HuH-7.5 (cell line): ENCODE data around the gene PTPRCAP.
"Not testable (repeated sequence)": the region's sequence is repeated elsewhere in the genome, so short reads cannot be mapped to it uniquely, and the experiment has no call there.

Source experiments
- DNase-seq: peaks from one replicate; pipeline ENCODE4 v3.0.0; 2011; ENCODE audit warnings: low spot score

Gene PTPRCAP

GRCh38 chr11:67437082-67437808, at the start of gene PTPRCAP:
PTPRCAP (minus strand) TSS chr11:67437682; CDS start chr11:67437619, 63 bp downstream.
- DNase-seq: no peak

- no peak for DNase-seq
Measured at GRCh38 chr11:67486481-67487195, 49.2 kb upstream of the PTPRCAP start.

GRCh38 chr11:67485873-67486361, 48.4 kb upstream of the PTPRCAP start:
- DNase-seq: not testable (repeated sequence)

- DNase-seq: no peak
Measured at GRCh38 chr11:67484847-67485311, 47.4 kb upstream of the PTPRCAP start.

GRCh38 chr11:67483831-67484665, 46.6 kb upstream of the PTPRCAP start:
- no peak for DNase-seq

GRCh38 chr11:67482827-67483798, 45.6 kb upstream of the PTPRCAP start, which contains the start of gene AIP:
AIP (plus strand) TSS chr11:67483026; CDS start chr11:67483159, 133 bp downstream.
- DNase-seq: peak; percentile 100

GRCh38 chr11:67482275-67482826, 44.9 kb upstream of the PTPRCAP start:
- DNase-seq: no peak

- DNase-seq: not testable (repeated sequence)
Measured at GRCh38 chr11:67477344-67478050, 40.0 kb upstream of the PTPRCAP start.

- DNase-seq: not testable (repeated sequence)
Measured at GRCh38 chr11:67476692-67477091, 39.2 kb upstream of the PTPRCAP start.

GRCh38 chr11:67472882-67473281, 35.4 kb upstream of the PTPRCAP start:
- DNase-seq: no peak

GRCh38 chr11:67470337-67471002, 33.0 kb upstream of the PTPRCAP start:
- DNase-seq: no peak

GRCh38 chr11:67469508-67469811, 32.0 kb upstream of the PTPRCAP start:
- no peak for DNase-seq

GRCh38 chr11:67468759-67469507, 31.5 kb upstream of the PTPRCAP start, which contains the start of gene TMEM134:
TMEM134 (minus strand) TSS chr11:67469251; CDS start chr11:67469192, 59 bp downstream.
- peak; percentile 100 for DNase-seq

- DNase-seq: no peak
Measured at GRCh38 chr11:67468456-67468758, 30.9 kb upstream of the PTPRCAP start.

- no peak for DNase-seq
Measured at GRCh38 chr11:67468056-67468455, 30.6 kb upstream of the PTPRCAP start.

- DNase-seq: no peak
Measured at GRCh38 chr11:67466962-67467771, 29.7 kb upstream of the PTPRCAP start.

- no peak for DNase-seq
Measured at GRCh38 chr11:67466367-67466766, 28.9 kb upstream of the PTPRCAP start.

GRCh38 chr11:67465530-67465929, 28.0 kb upstream of the PTPRCAP start:
- not testable (repeated sequence) for DNase-seq
